PC-3 (cell line): ENCODE results near the gene WEE1.

Source experiments
- CTCF ChIP-seq: fragments of 300-600 bp; sonication (generic); conservative IDR thresholded peaks from 2 replicates; pipeline ENCODE4 v1.5.1; 2017; ENCODE audit warnings: antibody characterized with exemption, low read depth, mild to moderate bottlenecking, low read length
- EZH2 ChIP-seq: fragments of 300-600 bp; sonication (generic); IDR thresholded peaks from one replicate; pipeline ENCODE4 v1.6.1; 2017; ENCODE audit warnings: antibody characterized with exemption, mild to moderate bottlenecking, low read length; ENCODE audit not compliant: unreplicated experiment
- EZH2phosphoT487 ChIP-seq: fragments of 300-600 bp; sonication (generic); IDR thresholded peaks from 2 replicates; pipeline ENCODE4 v1.6.1; 2018; ENCODE audit warnings: mild to moderate bottlenecking, antibody characterized with exemption, low read length, borderline replicate concordance

GRCh38 chr11:9609002-9609759 lies 35.7 kb downstream of the WEE1 start:
- no peak for TF ChIP-seq EZH2
- TF ChIP-seq CTCF, result no peak
- TF ChIP-seq EZH2phosphoT487, result no peak
